Vagina (tissue), 2 donors: ENCODE results near the gene ANXA11. TPM values are rescaled to one million over a fixed set of nuclear protein-coding genes. Genes with fewer than 3 reads are reported as not detected.
"Not testable (repeated sequence)": the region's sequence is repeated elsewhere in the genome, so short reads cannot be mapped to it uniquely, and the experiment has no call there.

Experiments
- DNase-seq, 2 donors: peaks; one replicate each; pipeline ENCODE4 v3.0.0-alpha.2; 2017; ENCODE audit errors: extremely low spot score in 2 of 2
- H3K27ac ChIP-seq: fragments of 200-600 bp; sonication (generic); one replicate; pipeline ENCODE4 v1.5.1; 2019
- H3K27me3 ChIP-seq: fragments of 200-600 bp; sonication (generic); one replicate; pipeline ENCODE4 v1.5.1; 2019
- H3K36me3 ChIP-seq, 2 donors: fragments of 200-600 bp; sonication (generic); one replicate each; pipeline ENCODE4 v1.5.1; 2017 to 2019
- H3K4me1 ChIP-seq: fragments of 200-600 bp; sonication (generic); one replicate; pipeline ENCODE4 v1.5.1; 2019
- H3K4me3 ChIP-seq, 2 donors: fragments of 200-600 bp; sonication (generic); 1 replicate in 1 of 2; 2 replicates in 1 of 2; pipeline ENCODE4 v1.5.1; 2016 to 2019
- H3K9me3 ChIP-seq: fragments of 200-600 bp; sonication (generic); one replicate; pipeline ENCODE4 v1.5.1; 2019
- intact Hi-C: fragments of 100-400 bp; cut with DNase I; formaldehyde crosslinking; loops from one replicate; pipeline ENCODE4 v1.15.1; 2023
- total RNA-seq: library from RNA; depleted of rRNA; stranded (reverse); fragments of >200 nt; gene quantifications from one replicate; pipeline ENCODE4 v1.2.3, GENCODE V29; 2016

ANXA11 gene
- total RNA-seq, 1 donor from 2014 or later, result 101 TPM

- H3K4me1 ChIP-seq, H3K36me3 ChIP-seq, DNase-seq, H3K9me3 ChIP-seq, H3K27me3 ChIP-seq, H3K4me3 ChIP-seq, H3K27ac ChIP-seq, intact Hi-C loops: not testable (repeated sequence)
Observed at GRCh38 chr10:80244371-80244770, 39.0 kb upstream of the ANXA11 start.

- H3K9me3 ChIP-seq, H3K4me3 ChIP-seq, DNase-seq, intact Hi-C loops, H3K36me3 ChIP-seq, H3K4me1 ChIP-seq, H3K27me3 ChIP-seq, H3K27ac ChIP-seq: not testable (repeated sequence)
Observed at GRCh38 chr10:80242341-80242740, 37.0 kb upstream of the ANXA11 start.

GRCh38 chr10:80236457-80236856 is 31.1 kb upstream of the ANXA11 start:
- H3K9me3 ChIP-seq, H3K4me1 ChIP-seq, H3K36me3 ChIP-seq, H3K4me3 ChIP-seq, DNase-seq, H3K27ac ChIP-seq, intact Hi-C loops, H3K27me3 ChIP-seq: not testable (repeated sequence)

- H3K9me3 ChIP-seq, H3K27me3 ChIP-seq, H3K27ac ChIP-seq, H3K4me1 ChIP-seq, intact Hi-C loops, DNase-seq, H3K4me3 ChIP-seq, H3K36me3 ChIP-seq: not testable (repeated sequence)
Observed at GRCh38 chr10:80234331-80235235, 29.2 kb upstream of the ANXA11 start.

GRCh38 chr10:80233871-80234270 is 28.5 kb upstream of the ANXA11 start:
- H3K36me3 ChIP-seq, H3K4me1 ChIP-seq, DNase-seq, intact Hi-C loops, H3K27ac ChIP-seq, H3K27me3 ChIP-seq, H3K4me3 ChIP-seq, H3K9me3 ChIP-seq: not testable (repeated sequence)

GRCh38 chr10:80226723-80227122 is 21.4 kb upstream of the ANXA11 start:
- DNase-seq, H3K4me1 ChIP-seq, H3K9me3 ChIP-seq, H3K27ac ChIP-seq, H3K4me3 ChIP-seq, H3K27me3 ChIP-seq, intact Hi-C loops, H3K36me3 ChIP-seq: not testable (repeated sequence)

- not testable (repeated sequence) for H3K4me1 ChIP-seq, H3K27ac ChIP-seq, H3K36me3 ChIP-seq, H3K27me3 ChIP-seq, H3K4me3 ChIP-seq, H3K9me3 ChIP-seq, DNase-seq
- intact Hi-C loops, result loop anchor here (5.0 kb wide), 1 partner anchor 81 kb away; no protein-coding TSS in a partner anchor
Observed at GRCh38 chr10:80223031-80223419, 17.7 kb upstream of the ANXA11 start.

GRCh38 chr10:80218878-80219277 is 13.5 kb upstream of the ANXA11 start:
- intact Hi-C loops, H3K27me3 ChIP-seq, H3K4me1 ChIP-seq, H3K27ac ChIP-seq, H3K4me3 ChIP-seq, H3K36me3 ChIP-seq, H3K9me3 ChIP-seq, DNase-seq: not testable (repeated sequence)

- H3K4me1 ChIP-seq, H3K9me3 ChIP-seq, H3K36me3 ChIP-seq, H3K27ac ChIP-seq, DNase-seq, H3K4me3 ChIP-seq, H3K27me3 ChIP-seq, intact Hi-C loops: not testable (repeated sequence)
Observed at GRCh38 chr10:80214368-80214982, 9.1 kb upstream of the ANXA11 start.

GRCh38 chr10:80212535-80213115 is 7.3 kb upstream of the ANXA11 start:
- H3K4me3 ChIP-seq, H3K27ac ChIP-seq, DNase-seq, H3K36me3 ChIP-seq, H3K27me3 ChIP-seq, H3K9me3 ChIP-seq, intact Hi-C loops: not testable (repeated sequence)
- H3K4me1 ChIP-seq, result peaks cover 10% of the 10 kb centered on the region
